A673 (cell line): ENCODE measurements around the gene HES5.

Experiments used
- EZH2 ChIP-seq: fragments of 200-600 bp; sonication (generic); IDR thresholded peaks from 2 replicates; pipeline ENCODE4 v1.6.1; 2017; ENCODE audit warnings: borderline replicate concordance, low read depth, mild to moderate bottlenecking, mixed read lengths, antibody characterized with exemption, low read length; ENCODE audit not compliant: poor library complexity, severe bottlenecking
- TF ChIP-seq, protein P1 (sequence below): fragments of 300-800, 200-600 bp; sonication (generic); conservative IDR thresholded peaks from 2 replicates; pipeline ENCODE4 v1.5.1; 2017; ENCODE audit warnings: low read depth, mild to moderate bottlenecking, antibody characterized with exemption, low read length, moderate library complexity, mixed read lengths

DNA sequence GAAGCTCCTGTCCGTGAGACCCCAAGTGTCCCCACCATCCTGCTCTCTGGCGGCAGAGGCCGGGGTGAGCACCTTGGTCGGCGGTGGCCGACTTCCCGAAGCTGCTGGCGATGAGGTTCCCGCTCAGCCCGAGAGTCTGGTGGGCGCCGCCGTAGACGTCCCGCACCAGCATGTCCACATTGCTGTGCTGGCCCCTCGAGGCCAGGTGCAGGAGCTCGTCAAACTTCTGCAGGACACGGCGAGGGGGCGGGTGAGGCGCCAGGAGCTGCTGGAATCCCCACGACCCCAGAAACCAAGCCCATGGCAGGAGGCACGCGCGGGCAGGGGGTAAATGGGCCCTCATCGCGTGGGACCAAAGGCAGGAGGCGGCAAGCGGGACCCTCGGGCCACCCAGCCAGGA lies 10.3 kb downstream of the HES5 start:
- TF ChIP-seq, protein P1, sequence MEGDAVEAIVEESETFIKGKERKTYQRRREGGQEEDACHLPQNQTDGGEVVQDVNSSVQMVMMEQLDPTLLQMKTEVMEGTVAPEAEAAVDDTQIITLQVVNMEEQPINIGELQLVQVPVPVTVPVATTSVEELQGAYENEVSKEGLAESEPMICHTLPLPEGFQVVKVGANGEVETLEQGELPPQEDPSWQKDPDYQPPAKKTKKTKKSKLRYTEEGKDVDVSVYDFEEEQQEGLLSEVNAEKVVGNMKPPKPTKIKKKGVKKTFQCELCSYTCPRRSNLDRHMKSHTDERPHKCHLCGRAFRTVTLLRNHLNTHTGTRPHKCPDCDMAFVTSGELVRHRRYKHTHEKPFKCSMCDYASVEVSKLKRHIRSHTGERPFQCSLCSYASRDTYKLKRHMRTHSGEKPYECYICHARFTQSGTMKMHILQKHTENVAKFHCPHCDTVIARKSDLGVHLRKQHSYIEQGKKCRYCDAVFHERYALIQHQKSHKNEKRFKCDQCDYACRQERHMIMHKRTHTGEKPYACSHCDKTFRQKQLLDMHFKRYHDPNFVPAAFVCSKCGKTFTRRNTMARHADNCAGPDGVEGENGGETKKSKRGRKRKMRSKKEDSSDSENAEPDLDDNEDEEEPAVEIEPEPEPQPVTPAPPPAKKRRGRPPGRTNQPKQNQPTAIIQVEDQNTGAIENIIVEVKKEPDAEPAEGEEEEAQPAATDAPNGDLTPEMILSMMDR: no peak
- TF ChIP-seq EZH2: no peak
